ENCODE measurements around the gene NUDT1. TPM values are rescaled to one million over a fixed set of nuclear protein-coding genes. Genes with fewer than 3 reads are reported as not detected.
A peak's percentile ranks its signal among the peaks of the same experiment; 100 is the strongest.

NUDT1 gene
- total RNA-seq, 1 experiment from 2014 or later, result 100 TPM

GRCh38 chr7:2257046-2257551 lies 15.1 kb downstream of the NUDT1 start (continued):
- TF ChIP-seq, protein P1, sequence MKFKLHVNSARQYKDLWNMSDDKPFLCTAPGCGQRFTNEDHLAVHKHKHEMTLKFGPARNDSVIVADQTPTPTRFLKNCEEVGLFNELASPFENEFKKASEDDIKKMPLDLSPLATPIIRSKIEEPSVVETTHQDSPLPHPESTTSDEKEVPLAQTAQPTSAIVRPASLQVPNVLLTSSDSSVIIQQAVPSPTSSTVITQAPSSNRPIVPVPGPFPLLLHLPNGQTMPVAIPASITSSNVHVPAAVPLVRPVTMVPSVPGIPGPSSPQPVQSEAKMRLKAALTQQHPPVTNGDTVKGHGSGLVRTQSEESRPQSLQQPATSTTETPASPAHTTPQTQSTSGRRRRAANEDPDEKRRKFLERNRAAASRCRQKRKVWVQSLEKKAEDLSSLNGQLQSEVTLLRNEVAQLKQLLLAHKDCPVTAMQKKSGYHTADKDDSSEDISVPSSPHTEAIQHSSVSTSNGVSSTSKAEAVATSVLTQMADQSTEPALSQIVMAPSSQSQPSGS (CRISPR knock-in tag; IDR thresholded peaks at IDR 0.05; ENCODE audit: borderline replicate concordance, low read depth), result no peak
- TF ChIP-seq TP53 (CRISPR knock-in tag; IDR thresholded peaks at IDR 0.05) (no peak), RORB (CRISPR knock-in tag; IDR thresholded peaks at IDR 0.05) (no peak), GABPB1 (CRISPR knock-in tag; IDR thresholded peaks at IDR 0.05) (no peak), ZNF671 (CRISPR knock-in tag; IDR thresholded peaks at IDR 0.05) (no peak), ERG (CRISPR knock-in tag; IDR thresholded peaks at IDR 0.05) (no peak), ELF4 (CRISPR knock-in tag; IDR thresholded peaks at IDR 0.05; ENCODE audit: low read depth) (no peak), NR1H2 (CRISPR knock-in tag; IDR thresholded peaks at IDR 0.05) (no peak)
- TF ChIP-seq, protein P2, sequence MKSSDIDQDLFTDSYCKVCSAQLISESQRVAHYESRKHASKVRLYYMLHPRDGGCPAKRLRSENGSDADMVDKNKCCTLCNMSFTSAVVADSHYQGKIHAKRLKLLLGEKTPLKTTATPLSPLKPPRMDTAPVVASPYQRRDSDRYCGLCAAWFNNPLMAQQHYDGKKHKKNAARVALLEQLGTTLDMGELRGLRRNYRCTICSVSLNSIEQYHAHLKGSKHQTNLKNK (CRISPR knock-in tag; IDR thresholded peaks at IDR 0.05), result no peak

- Mint-ChIP-seq H3K36me3 (peaks cover 7% of the 10 kb centered on the region; the same call in 1 of the 2 replicates), H3K27me3 (ENCODE audit: low read depth) (no peaks in the 10 kb centered on the region), H3K4me3 (no peak overlapping the region), H3K27ac (peak overlapping the region; percentile 60; the same call in 1 of the 2 replicates), H3K9me3 (no peaks in the 10 kb centered on the region), H3K4me1 (no peaks in the 10 kb centered on the region)
- ChIA-PET CTCF (interaction anchor here (0.6 to 0.7 kb wide), 3 partner anchors 61 to 401 kb away, joined by 3 to 4 read pairs (median 3); no protein-coding TSS in a partner anchor), POLR2A (interaction anchor here (0.5 to 0.7 kb wide), 3 partner anchors 73 to 265 kb away, joined by 4 to 5 read pairs (median 4); no protein-coding TSS in a partner anchor)
- no peak for DNase-seq (ENCODE audit: low spot score)
- no peak for ATAC-seq
- TF ChIP-seq ETV6 (CRISPR knock-in tag; IDR thresholded peaks at IDR 0.05) (no peak), SOX15 (CRISPR knock-in tag; IDR thresholded peaks at IDR 0.05) (no peak), ELF4 (CRISPR knock-in tag; IDR thresholded peaks at IDR 0.05; ENCODE audit: low read depth) (no peak), GTF2I (CRISPR knock-in tag; conservative IDR thresholded peaks at IDR 0.05) (no peak), CDX4 (CRISPR knock-in tag; IDR thresholded peaks at IDR 0.05; ENCODE audit: borderline replicate concordance) (no peak), NR1H2 (CRISPR knock-in tag; IDR thresholded peaks at IDR 0.05) (no peak), ERG (CRISPR knock-in tag; IDR thresholded peaks at IDR 0.05) (no peak), RORB (CRISPR knock-in tag; IDR thresholded peaks at IDR 0.05) (no peak)
- TF ChIP-seq, protein P3, sequence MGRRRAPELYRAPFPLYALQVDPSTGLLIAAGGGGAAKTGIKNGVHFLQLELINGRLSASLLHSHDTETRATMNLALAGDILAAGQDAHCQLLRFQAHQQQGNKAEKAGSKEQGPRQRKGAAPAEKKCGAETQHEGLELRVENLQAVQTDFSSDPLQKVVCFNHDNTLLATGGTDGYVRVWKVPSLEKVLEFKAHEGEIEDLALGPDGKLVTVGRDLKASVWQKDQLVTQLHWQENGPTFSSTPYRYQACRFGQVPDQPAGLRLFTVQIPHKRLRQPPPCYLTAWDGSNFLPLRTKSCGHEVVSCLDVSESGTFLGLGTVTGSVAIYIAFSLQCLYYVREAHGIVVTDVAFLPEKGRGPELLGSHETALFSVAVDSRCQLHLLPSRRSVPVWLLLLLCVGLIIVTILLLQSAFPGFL (CRISPR knock-in tag; IDR thresholded peaks at IDR 0.05; ENCODE audit: borderline replicate concordance), result no peak
These were observed 15.6 kb downstream of the NUDT1 start for GRCh38 chr7:2257651-2258050.

GRCh38 chr7:2258661-2259365 lies 16.8 kb downstream of the NUDT1 start:
- CTCF ChIA-PET, result no interaction called here
- no peak for DNase-seq (ENCODE audit: low spot score)
- TF ChIP-seq PRRX2 (CRISPR knock-in tag; IDR thresholded peaks at IDR 0.05), result no peak
- TF ChIP-seq, protein P4, sequence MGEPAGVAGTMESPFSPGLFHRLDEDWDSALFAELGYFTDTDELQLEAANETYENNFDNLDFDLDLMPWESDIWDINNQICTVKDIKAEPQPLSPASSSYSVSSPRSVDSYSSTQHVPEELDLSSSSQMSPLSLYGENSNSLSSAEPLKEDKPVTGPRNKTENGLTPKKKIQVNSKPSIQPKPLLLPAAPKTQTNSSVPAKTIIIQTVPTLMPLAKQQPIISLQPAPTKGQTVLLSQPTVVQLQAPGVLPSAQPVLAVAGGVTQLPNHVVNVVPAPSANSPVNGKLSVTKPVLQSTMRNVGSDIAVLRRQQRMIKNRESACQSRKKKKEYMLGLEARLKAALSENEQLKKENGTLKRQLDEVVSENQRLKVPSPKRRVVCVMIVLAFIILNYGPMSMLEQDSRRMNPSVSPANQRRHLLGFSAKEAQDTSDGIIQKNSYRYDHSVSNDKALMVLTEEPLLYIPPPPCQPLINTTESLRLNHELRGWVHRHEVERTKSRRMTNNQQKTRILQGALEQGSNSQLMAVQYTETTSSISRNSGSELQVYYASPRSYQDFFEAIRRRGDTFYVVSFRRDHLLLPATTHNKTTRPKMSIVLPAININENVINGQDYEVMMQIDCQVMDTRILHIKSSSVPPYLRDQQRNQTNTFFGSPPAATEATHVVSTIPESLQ (CRISPR knock-in tag; IDR thresholded peaks at IDR 0.05), result no peak
- TF ChIP-seq, protein P5, sequence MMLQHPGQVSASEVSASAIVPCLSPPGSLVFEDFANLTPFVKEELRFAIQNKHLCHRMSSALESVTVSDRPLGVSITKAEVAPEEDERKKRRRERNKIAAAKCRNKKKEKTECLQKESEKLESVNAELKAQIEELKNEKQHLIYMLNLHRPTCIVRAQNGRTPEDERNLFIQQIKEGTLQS (CRISPR knock-in tag; conservative IDR thresholded peaks at IDR 0.05), result no peak
- TF ChIP-seq HMGXB4 (CRISPR knock-in tag; IDR thresholded peaks at IDR 0.05), result no peak
- TF ChIP-seq NFATC4 (CRISPR knock-in tag; IDR thresholded peaks at IDR 0.05), result no peak

More at GRCh38 chr7:2258661-2259365, 16.8 kb downstream of the NUDT1 start:
- POLR2A ChIA-PET, result no interaction called here
- Mint-ChIP-seq H3K27ac (no peak overlapping the region), H3K27me3 (ENCODE audit: low read depth) (no peaks in the 10 kb centered on the region), H3K36me3 (peaks cover 7% of the 10 kb centered on the region), H3K9me3 (no peaks in the 10 kb centered on the region), H3K4me3 (no peak overlapping the region), H3K4me1 (no peaks in the 10 kb centered on the region)
- ATAC-seq, result no peak
